Osteoblast (primary cell): ENCODE measurements around the gene ABCF2. TPM values are rescaled to one million over a fixed set of nuclear protein-coding genes. Genes with fewer than 3 reads are reported as not detected.
A peak's percentile ranks its signal among the peaks of the same experiment; 100 is the strongest.

Source experiments
- DNase-seq: peaks from one replicate; pipeline ENCODE4 v3.0.0; 2011; ENCODE audit warnings: low spot score, mixed read lengths; ENCODE audit not compliant: insufficient read length; ENCODE audit errors: missing footprints
- H2AFZ ChIP-seq: 2 replicates; pipeline ENCODE4 v1.6.0; 2011; ENCODE audit warnings: mild to moderate bottlenecking, low read length
- H3K27ac ChIP-seq: 2 replicates; pipeline ENCODE4 v1.5.1; 2011; ENCODE audit warnings: mild to moderate bottlenecking, low read depth, low read length, moderate library complexity
- H3K27me3 ChIP-seq: 2 replicates; pipeline ENCODE4 v1.6.0; 2012; ENCODE audit warnings: mild to moderate bottlenecking, control low read depth, inconsistent platforms, low read length, moderate library complexity; ENCODE audit not compliant: insufficient read depth
- H3K36me3 ChIP-seq: 2 replicates; pipeline ENCODE4 v1.5.1; 2011; ENCODE audit warnings: mild to moderate bottlenecking, low read length, control low read depth, moderate library complexity; ENCODE audit not compliant: insufficient read depth
- H3K4me1 ChIP-seq: 2 replicates; pipeline ENCODE4 v1.5.1; 2011; ENCODE audit warnings: mild to moderate bottlenecking, low read length, control low read depth, moderate library complexity; ENCODE audit not compliant: insufficient read depth
- H3K4me2 ChIP-seq: 2 replicates; pipeline ENCODE4 v1.6.0; 2011; ENCODE audit warnings: mild to moderate bottlenecking, low read length; ENCODE audit not compliant: insufficient read depth
- H3K4me3 ChIP-seq: fragments of 200-600 bp; sonication (generic); 3 replicates; pipeline ENCODE4 v1.5.1; 2012; ENCODE audit warnings: mild to moderate bottlenecking, low read length, inconsistent platforms; ENCODE audit not compliant: insufficient read depth
- H3K79me2 ChIP-seq: 2 replicates; pipeline ENCODE4 v1.6.0; 2012; ENCODE audit warnings: mild to moderate bottlenecking, low read length, control low read depth, inconsistent platforms; ENCODE audit not compliant: insufficient read depth
- H3K9me3 ChIP-seq: 2 replicates; pipeline ENCODE4 v1.5.1; 2011; ENCODE audit warnings: low read depth, low read length, control low read depth
- H4K20me1 ChIP-seq: 2 replicates; pipeline ENCODE4 v1.6.0; 2012; ENCODE audit warnings: mild to moderate bottlenecking, low read length, control low read depth; ENCODE audit not compliant: insufficient read depth
- total RNA-seq: library from RNA; depleted of rRNA; stranded (reverse); fragments of >200 nt; gene quantifications from 2 replicates; pipeline ENCODE4 v1.2.3, GENCODE V29; 2012
- TF ChIP-seq, protein P1 (sequence below): IDR thresholded peaks from 2 replicates; pipeline ENCODE4 v1.5.1; 2011; ENCODE audit warnings: mild to moderate bottlenecking, low read depth, low read length, moderate library complexity; ENCODE audit errors: extremely low read depth

The ABCF2 gene
- total RNA-seq, 1 donor, result 65.9 TPM

DNA sequence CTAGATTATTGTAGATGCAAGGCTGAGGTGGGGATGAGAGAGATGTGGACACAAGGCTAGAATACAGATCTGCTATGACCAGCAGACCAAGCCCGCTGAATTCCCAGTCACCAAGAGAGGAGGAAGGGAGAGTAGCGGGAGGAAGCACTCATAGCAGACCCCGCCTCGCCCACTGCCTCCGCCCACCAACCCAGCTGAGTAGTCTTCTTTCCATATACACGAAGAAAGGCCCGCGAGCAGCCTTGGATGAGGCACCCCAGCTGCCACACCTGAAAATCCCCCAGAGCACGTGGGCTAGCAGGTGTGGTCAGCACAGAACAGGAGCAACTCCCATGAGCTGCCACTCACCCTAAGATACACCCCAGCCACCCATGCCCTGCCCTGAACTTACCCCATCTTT, 8.8 kb downstream of the ABCF2 start:
- TF ChIP-seq, protein P1, sequence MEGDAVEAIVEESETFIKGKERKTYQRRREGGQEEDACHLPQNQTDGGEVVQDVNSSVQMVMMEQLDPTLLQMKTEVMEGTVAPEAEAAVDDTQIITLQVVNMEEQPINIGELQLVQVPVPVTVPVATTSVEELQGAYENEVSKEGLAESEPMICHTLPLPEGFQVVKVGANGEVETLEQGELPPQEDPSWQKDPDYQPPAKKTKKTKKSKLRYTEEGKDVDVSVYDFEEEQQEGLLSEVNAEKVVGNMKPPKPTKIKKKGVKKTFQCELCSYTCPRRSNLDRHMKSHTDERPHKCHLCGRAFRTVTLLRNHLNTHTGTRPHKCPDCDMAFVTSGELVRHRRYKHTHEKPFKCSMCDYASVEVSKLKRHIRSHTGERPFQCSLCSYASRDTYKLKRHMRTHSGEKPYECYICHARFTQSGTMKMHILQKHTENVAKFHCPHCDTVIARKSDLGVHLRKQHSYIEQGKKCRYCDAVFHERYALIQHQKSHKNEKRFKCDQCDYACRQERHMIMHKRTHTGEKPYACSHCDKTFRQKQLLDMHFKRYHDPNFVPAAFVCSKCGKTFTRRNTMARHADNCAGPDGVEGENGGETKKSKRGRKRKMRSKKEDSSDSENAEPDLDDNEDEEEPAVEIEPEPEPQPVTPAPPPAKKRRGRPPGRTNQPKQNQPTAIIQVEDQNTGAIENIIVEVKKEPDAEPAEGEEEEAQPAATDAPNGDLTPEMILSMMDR, result no peak
- Histone ChIP-seq H3K4me3 (no peak overlapping the region), H3K4me1 (no peaks in the 10 kb centered on the region), H3K27ac (no peak overlapping the region), H3K4me2 (no peak overlapping the region), H4K20me1 (peaks cover 2% of the 10 kb centered on the region), H2AFZ (no peak overlapping the region), H3K36me3 (peaks cover 84% of the 10 kb centered on the region), H3K27me3 (no peaks in the 10 kb centered on the region), H3K79me2 (no peaks in the 10 kb centered on the region), H3K9me3 (no peaks in the 10 kb centered on the region)
- DNase-seq, result no peak

DNA sequence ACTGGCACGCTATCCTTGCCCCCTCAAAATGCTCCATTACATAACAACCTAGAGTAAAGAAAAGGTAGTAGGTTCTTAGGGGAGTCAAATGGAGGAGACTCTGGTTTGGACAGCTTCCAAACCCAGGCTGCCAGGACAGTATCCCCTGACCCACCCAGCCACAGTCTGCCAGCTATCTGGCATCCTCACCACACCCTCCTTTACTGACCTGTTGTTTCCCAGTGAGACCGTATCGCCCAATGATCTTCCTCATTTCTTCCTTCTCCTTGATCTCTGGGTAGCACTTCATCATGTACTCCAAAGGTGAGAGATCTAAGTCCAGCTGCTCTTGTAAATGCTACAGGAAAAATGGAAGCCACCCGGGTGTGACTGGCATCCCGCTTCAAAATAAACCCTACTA, 11.6 kb downstream of the ABCF2 start:
- Histone ChIP-seq H3K9me3 (no peaks in the 10 kb centered on the region), H3K4me2 (no peak overlapping the region), H3K36me3 (peaks cover 63% of the 10 kb centered on the region), H3K79me2 (no peaks in the 10 kb centered on the region), H3K27ac (no peak overlapping the region), H3K27me3 (no peaks in the 10 kb centered on the region), H2AFZ (no peak overlapping the region), H3K4me1 (no peaks in the 10 kb centered on the region), H4K20me1 (peaks cover 3% of the 10 kb centered on the region), H3K4me3 (no peak overlapping the region)
- TF ChIP-seq, protein P1, result no peak
- no peak for DNase-seq

GRCh38 chr7:151213826-151214225, 13.2 kb downstream of the ABCF2 start:
- TF ChIP-seq, protein P1, result no peak
- H2AFZ ChIP-seq, result no peak overlapping the region
- H3K9me3 ChIP-seq, result no peaks in the 10 kb centered on the region
- H3K4me3 ChIP-seq, result no peak overlapping the region
- H3K4me2 ChIP-seq, result no peak overlapping the region
- peak; percentile 27 for DNase-seq
- H3K27me3 ChIP-seq, result no peaks in the 10 kb centered on the region
- H3K79me2 ChIP-seq, result no peaks in the 10 kb centered on the region
- H3K27ac ChIP-seq, result no peak overlapping the region
- H4K20me1 ChIP-seq, result peaks cover 3% of the 10 kb centered on the region
- no peaks in the 10 kb centered on the region for H3K4me1 ChIP-seq
- H3K36me3 ChIP-seq, result peaks cover 53% of the 10 kb centered on the region

GRCh38 chr7:151212626-151213025, 14.4 kb downstream of the ABCF2 start:
- H3K9me3 ChIP-seq, result no peaks in the 10 kb centered on the region
- H4K20me1 ChIP-seq, result peaks cover 3% of the 10 kb centered on the region
- H2AFZ ChIP-seq, result no peak overlapping the region
- H3K79me2 ChIP-seq, result no peaks in the 10 kb centered on the region
- no peak overlapping the region for H3K4me3 ChIP-seq
- no peaks in the 10 kb centered on the region for H3K4me1 ChIP-seq
- H3K27ac ChIP-seq, result no peak overlapping the region
- H3K36me3 ChIP-seq, result peaks cover 41% of the 10 kb centered on the region
- peaks cover 5% of the 10 kb centered on the region for H3K27me3 ChIP-seq
- no peak overlapping the region for H3K4me2 ChIP-seq
- TF ChIP-seq, protein P1, result no peak
- DNase-seq, result no peak
